GM13977 (cell line): Measurements from ENCODE around the gene F5.

Source experiments
- DNase-seq: peaks from one replicate; pipeline ENCODE4 v3.0.0; 2012; ENCODE audit warnings: low spot score
- CTCF ChIP-seq: IDR thresholded peaks from 2 replicates; pipeline ENCODE4 v1.5.1; 2012; ENCODE audit warnings: mild to moderate bottlenecking, control low read depth; ENCODE audit not compliant: insufficient read depth; ENCODE audit errors: extremely low read depth, missing control alignments
- in situ Hi-C: fragments of 300-500 bp; cut with MboI; formaldehyde crosslinking; loops from one replicate; pipeline ENCODE4 v1.12.0; 2022; ENCODE audit warnings: low sequenced_read_pairs, low pct_unique_long_range_greater_than_20kb, mixed read lengths, inconsistent platforms; ENCODE audit not compliant: unreplicated experiment

F5 gene

GRCh38 chr1:169468982-169469381, 117.3 kb downstream of the F5 start:
- no peak for DNase-seq
- TF ChIP-seq CTCF: no peak
- in situ Hi-C loops: loop anchor here (10.0 kb wide), 1 partner anchor 76 kb away; no protein-coding TSS in a partner anchor

GRCh38 chr1:169466259-169467230, 119.7 kb downstream of the F5 start:
- in situ Hi-C loops: loop anchor here (10.0 kb wide), 1 partner anchor 78 kb away; no protein-coding TSS in a partner anchor
- TF ChIP-seq CTCF: peak; percentile 49
- no peak for DNase-seq

GRCh38 chr1:169465281-169465680, 121.0 kb downstream of the F5 start:
- DNase-seq: no peak
- no peak for TF ChIP-seq CTCF
- in situ Hi-C loops: loop anchor here (10.0 kb wide), 1 partner anchor 80 kb away; no protein-coding TSS in a partner anchor
